Right lobe of liver (tissue), 6 donors: Measurements from ENCODE around the gene CCL16. TPM values are rescaled to one million over a fixed set of nuclear protein-coding genes. Genes with fewer than 3 reads are reported as not detected.

Experiments
- ATAC-seq, 4 donors: fragments of 200-7000 bp; cut with Tn5 transposase; one replicate each; pipeline ENCODE4 v1.9.1; 2020; ENCODE audit warnings: mild to moderate bottlenecking in 4 of 4, moderate library complexity in 4 of 4
- DNase-seq, 3 donors: peaks; one replicate each; pipeline ENCODE4 v3.0.0-alpha.2; 2020
- H3K27ac ChIP-seq, 3 donors: fragments of 200-600 bp; one replicate each; pipeline ENCODE4 v1.8.0; 2022
- H3K27me3 ChIP-seq, 2 donors: fragments of 200-600 bp; one replicate each; pipeline ENCODE4 v1.8.0; 2022
- H3K36me3 ChIP-seq, 4 donors: fragments of 200-600 bp; sonication (generic) in 1 of 4; one replicate each; pipeline versions ENCODE4 v1.5.1 to v1.8.0; 2017 to 2022; ENCODE audit warnings: control low read depth in 1 of 4
- H3K4me1 ChIP-seq, 4 donors: fragments of 200-600 bp; sonication (generic) in 1 of 4; one replicate each; pipeline versions ENCODE4 v1.5.1 to v1.8.0; 2017 to 2022; ENCODE audit warnings: control low read depth in 1 of 4
- H3K4me3 ChIP-seq, 3 donors: fragments of 200-600 bp; one replicate each; pipeline ENCODE4 v1.8.0; 2022
- H3K9me3 ChIP-seq, 4 donors: fragments of 200-600 bp; sonication (generic) in 1 of 4; one replicate each; pipeline versions ENCODE4 v1.5.1 to v1.8.0; 2017 to 2022; ENCODE audit warnings: control low read depth in 1 of 4
- POLR2A ChIP-seq: fragments of 450-650 bp; IDR thresholded peaks from one replicate; pipeline ENCODE4 v1.6.1; 2017; ENCODE audit warnings: antibody characterized with exemption, mild to moderate bottlenecking
- WGBS: methylation state at CpG from one replicate; pipeline ENCODE4 v1.1.6; 2018; ENCODE audit warnings: low coverage, low lambda C conversion rate; ENCODE audit not compliant: insufficient coverage; ENCODE audit errors: missing lambda C conversion rate; 5-methylcytosine and 5-hydroxymethylcytosine counted together
- intact Hi-C, 2 donors: fragments of 100-400 bp; cut with DNase I; formaldehyde crosslinking; loops; one replicate each; pipeline versions ENCODE4 v1.11.2 to v1.14.1; 2022
- total RNA-seq, 6 experiments: library from RNA; depleted of rRNA in 2 of 6; stranded (reverse); fragments of >200 nt in 2 of 6; fragmentation: NEBNext Ultra II Directional in 3 of 6; extraction: Animal tissue kit (Norgen Biotek cat#: 25700) in 3 of 6; gene quantifications; one replicate each; pipeline versions ENCODE4 v1.1.0 to v1.2.4, GENCODE V29; 2016 to 2023
- TF ChIP-seq, protein P1 (sequence below), 4 donors: fragments of 200-600 bp in 3 of 4; fragments of 450-650 bp in 1 of 4; IDR thresholded peaks; one replicate each; pipeline versions ENCODE4 v1.5.1 to v1.8.0; 2016 to 2022; ENCODE audit warnings: antibody characterized with exemption in 4 of 4, mild to moderate bottlenecking in 2 of 4
- donor health status: DM: no; HTN: yes; CAD: no.
- donor health status: DM: no; HTN: no; CAD: no.
- donor health status: DM: no; HTN: no; CAD: no.
- donor health status: DM: no; HTN: yes; CAD: no.
- donor health status: DM: no; HTN: yes; CAD: no.

Gene CCL16
- total RNA-seq, 6 experiments from 2014 or later: 26.5 to 52.6 (median 36.5) TPM

DNA sequence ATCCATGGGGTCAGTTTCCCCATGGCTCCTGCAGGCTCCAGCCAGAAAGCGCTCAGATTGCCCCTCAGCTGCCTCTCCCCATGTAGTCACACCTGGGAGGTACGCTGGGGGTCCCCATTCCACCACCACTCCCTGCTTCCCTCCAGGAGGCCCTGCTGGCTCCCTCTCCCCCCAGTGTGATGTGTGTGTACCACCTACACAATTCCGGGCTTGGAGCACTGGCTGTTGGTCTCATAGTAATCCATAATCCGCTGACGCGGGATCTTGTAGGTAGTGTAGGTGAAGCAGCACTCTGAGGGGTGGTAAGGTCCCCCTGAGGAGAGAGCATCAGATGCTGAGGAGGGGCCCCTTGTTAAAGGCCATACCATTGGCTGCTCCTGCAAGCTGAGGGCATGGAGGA, 2.8 kb upstream of the CCL16 start:
- peaks cover 0 to 17% (median 6%) of the 10 kb centered on the region in 4 donors for H3K4me1 ChIP-seq
- H3K27me3 ChIP-seq: no peaks in the 10 kb centered on the region
- H3K27ac ChIP-seq: peak overlapping the region in 1 of 3 donors; percentile 18
- no peak for TF ChIP-seq POLR2A
- TF ChIP-seq, protein P1, sequence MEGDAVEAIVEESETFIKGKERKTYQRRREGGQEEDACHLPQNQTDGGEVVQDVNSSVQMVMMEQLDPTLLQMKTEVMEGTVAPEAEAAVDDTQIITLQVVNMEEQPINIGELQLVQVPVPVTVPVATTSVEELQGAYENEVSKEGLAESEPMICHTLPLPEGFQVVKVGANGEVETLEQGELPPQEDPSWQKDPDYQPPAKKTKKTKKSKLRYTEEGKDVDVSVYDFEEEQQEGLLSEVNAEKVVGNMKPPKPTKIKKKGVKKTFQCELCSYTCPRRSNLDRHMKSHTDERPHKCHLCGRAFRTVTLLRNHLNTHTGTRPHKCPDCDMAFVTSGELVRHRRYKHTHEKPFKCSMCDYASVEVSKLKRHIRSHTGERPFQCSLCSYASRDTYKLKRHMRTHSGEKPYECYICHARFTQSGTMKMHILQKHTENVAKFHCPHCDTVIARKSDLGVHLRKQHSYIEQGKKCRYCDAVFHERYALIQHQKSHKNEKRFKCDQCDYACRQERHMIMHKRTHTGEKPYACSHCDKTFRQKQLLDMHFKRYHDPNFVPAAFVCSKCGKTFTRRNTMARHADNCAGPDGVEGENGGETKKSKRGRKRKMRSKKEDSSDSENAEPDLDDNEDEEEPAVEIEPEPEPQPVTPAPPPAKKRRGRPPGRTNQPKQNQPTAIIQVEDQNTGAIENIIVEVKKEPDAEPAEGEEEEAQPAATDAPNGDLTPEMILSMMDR (IDR thresholded peaks at IDR 0.05): no peak
- intact Hi-C loops: loop anchor here (10.0 kb wide), 2 partner anchors 91 to 161 kb away; no protein-coding TSS in a partner anchor
- peak overlapping the region; percentile 1 to 37 (median 26) for H3K4me3 ChIP-seq
- WGBS: 87% methylated on average over 4 of the region's 6 CpGs
- ATAC-seq: no peak
- peaks cover 0 to 7% (median 0%) of the 10 kb centered on the region in 4 donors for H3K36me3 ChIP-seq
- H3K9me3 ChIP-seq: no peaks in the 10 kb centered on the region
- DNase-seq: no peak

DNA sequence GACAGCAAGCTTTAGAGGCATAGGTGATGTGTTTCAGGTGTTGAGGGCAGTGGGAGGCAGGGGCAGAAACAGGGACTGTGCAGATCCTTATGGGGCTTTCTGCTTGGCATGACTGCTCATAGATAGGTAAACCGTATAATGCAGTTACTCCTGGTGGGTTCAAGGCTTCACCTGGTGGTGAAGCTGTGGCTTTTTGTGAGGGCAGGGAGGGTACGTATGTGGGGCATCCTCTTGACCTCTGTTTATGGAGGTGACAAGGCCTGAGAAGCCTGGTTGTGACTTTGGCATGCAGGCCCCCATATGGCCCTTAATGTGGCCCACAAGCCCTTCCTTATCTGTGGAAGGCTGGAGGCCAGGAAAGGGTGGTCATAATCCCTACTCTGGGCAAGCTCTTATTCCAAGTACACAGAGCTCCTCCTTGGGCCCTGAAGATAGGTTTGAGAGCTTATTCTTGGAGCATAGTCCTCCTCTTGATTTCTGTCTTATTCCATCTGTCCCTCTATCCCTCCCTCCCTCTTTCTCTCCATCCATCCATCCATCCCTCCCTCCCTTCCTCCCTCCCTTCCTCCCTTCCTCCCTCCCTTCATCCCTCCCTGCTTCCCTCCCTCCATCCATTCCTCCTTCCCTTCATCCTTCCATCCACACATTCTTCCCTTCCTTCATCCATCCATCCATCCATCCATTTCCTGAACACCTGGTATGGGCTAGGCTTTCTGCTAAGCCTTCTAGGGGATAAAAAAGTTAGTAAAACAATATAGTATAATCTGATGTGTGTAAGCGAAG, 1.3 kb upstream of the CCL16 start:
- no peak for TF ChIP-seq POLR2A
- TF ChIP-seq, protein P1 (IDR thresholded peaks at IDR 0.05): no peak
- H3K27ac ChIP-seq: peak overlapping the region; percentile 37 to 88 (median 61)
- peaks cover 0 to 32% (median 13%) of the 10 kb centered on the region in 4 donors for H3K4me1 ChIP-seq
- intact Hi-C loops: loop anchor here (10.0 kb wide), 2 partner anchors 92 to 162 kb away; no protein-coding TSS in a partner anchor
- no peaks in the 10 kb centered on the region for H3K9me3 ChIP-seq
- H3K27me3 ChIP-seq: no peaks in the 10 kb centered on the region
- WGBS: 61% methylated on average over 2 of the region's 3 CpGs
- ATAC-seq: no peak
- no peak overlapping the region for H3K4me3 ChIP-seq
- H3K36me3 ChIP-seq: peaks cover 0 to 11% (median 0%) of the 10 kb centered on the region in 4 donors
- no peak for DNase-seq

DNA sequence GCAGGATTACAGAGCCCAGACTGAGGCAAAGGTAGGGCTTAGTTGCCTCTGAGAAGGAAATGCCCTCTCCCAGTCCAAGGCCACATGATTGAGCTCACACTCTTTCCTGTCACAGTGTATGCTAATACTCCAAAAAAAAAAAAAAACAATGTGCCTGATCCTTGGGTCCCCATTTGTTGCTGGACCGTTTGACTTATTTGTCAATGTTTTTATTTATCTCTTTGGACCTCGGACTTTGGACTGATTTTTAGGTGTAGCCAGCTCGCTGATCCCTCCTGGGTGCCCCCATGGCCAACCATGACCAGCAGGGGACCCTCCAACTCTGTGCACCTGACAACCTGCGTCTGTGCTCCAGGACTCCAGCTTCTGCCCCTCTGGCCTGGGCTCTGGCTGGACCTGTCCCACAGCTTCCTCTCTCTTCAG, 622 bp upstream of the CCL16 start:
- Histone ChIP-seq H3K4me3 (peak overlapping the region; percentile 48 to 95 (median 59)), H3K27me3 (no peaks in the 10 kb centered on the region), H3K9me3 (no peaks in the 10 kb centered on the region), H3K27ac (peak overlapping the region; percentile 56 to 88 (median 61)), H3K36me3 (peaks cover 0 to 11% (median 0%) of the 10 kb centered on the region in 4 donors), H3K4me1 (peaks cover 0 to 39% (median 16%) of the 10 kb centered on the region in 4 donors)
- WGBS: 8% methylated on average over 4 of the region's 4 CpGs
- peak; percentile 71 to 86 (median 74) for ATAC-seq
- TF ChIP-seq, protein P1 (IDR thresholded peaks at IDR 0.05): peak; percentile 42 to 86 (median 64)
- TF ChIP-seq POLR2A: no peak
- peak; percentile 77 to 89 (median 88) for DNase-seq
- intact Hi-C loops: loop anchor here (10.0 kb wide), 2 partner anchors 93 to 163 kb away; no protein-coding TSS in a partner anchor

DNA sequence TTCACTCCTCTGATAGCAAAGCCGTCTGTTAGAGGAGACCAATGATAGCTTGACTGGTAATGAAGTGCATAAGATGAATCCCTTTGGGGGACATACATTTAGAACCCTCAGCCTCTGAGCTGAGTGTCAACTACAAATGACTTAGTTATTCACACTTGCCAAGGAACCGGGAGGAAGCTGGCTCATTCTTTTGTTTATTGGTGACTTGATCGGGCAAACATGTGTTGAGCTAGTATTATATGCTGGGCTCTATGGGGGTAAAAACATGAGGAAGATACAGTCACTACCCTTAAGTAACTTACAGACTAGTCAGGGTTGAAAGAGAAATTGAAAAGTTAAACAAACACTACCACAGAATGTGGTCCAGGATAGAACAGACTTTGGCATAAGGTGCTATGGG, 3.0 kb downstream of the CCL16 start:
- Histone ChIP-seq H3K27ac (peak overlapping the region in 1 of 3 donors; percentile 74), H3K4me1 (peaks cover 0 to 71% (median 32%) of the 10 kb centered on the region in 4 donors), H3K27me3 (no peaks in the 10 kb centered on the region), H3K9me3 (no peaks in the 10 kb centered on the region), H3K36me3 (peaks cover 0 to 11% (median 0%) of the 10 kb centered on the region in 4 donors), H3K4me3 (peak overlapping the region in 1 of 3 donors; percentile 95)
- TF ChIP-seq, protein P1 (IDR thresholded peaks at IDR 0.05): no peak
- no peak for TF ChIP-seq POLR2A
- intact Hi-C loops: no loop called here
- 60% methylated on average over 2 of the region's 3 CpGs for whole genome bisulfite sequencing
- DNase-seq: no peak
- no peak for ATAC-seq
